NCI-H2107 treated with DMSO at 0.1 percent for 48 hours (cell line): Measurements from ENCODE around the gene CYP3A7.
"Not testable (repeated sequence)": the region's sequence is repeated elsewhere in the genome, so short reads cannot be mapped to it uniquely, and the experiment has no call there.

Experiments used
- DNase-seq: peaks from one replicate; lab custom pipeline; 2025; ENCODE audit not compliant: unreplicated experiment; lab: John Stamatoyannopoulos, UW

Gene CYP3A7

DNA sequence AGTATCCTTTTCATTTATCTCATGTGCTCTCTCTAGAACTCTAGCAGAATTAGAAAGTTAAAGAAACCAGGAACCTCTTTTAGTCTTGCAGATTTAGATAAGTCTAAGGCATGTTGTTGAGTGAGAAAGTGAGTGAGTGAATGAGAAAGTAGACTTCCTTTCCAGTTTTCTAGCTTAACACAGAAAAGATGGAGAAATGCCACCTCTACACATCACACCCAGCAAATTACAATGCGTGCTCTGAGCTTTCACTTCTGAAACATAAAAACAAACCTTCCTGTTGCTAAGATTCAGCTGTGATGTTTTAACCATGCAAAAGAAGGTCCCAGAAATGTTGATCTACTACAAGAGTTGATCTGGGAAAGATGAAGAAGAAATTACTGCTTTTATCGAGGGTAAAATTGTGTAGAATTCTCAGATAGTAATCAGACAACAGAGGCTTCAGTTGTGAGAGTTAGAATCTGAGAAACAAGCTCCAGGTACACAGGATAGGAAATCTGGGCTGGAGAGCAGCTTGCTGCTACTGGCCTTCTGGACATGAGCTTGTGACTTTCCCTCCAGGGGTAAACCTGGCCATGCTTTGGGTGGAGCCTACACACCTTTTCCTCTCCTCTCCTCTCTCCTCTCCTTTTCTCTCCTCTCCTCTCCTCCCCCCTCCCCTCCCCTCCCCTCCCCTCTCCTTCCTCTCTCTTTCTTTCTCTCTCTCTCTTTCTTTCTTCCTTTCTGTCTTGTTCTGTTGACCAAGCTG, 59.8 kb downstream of the CYP3A7 start:
- no peak for DNase-seq

DNA sequence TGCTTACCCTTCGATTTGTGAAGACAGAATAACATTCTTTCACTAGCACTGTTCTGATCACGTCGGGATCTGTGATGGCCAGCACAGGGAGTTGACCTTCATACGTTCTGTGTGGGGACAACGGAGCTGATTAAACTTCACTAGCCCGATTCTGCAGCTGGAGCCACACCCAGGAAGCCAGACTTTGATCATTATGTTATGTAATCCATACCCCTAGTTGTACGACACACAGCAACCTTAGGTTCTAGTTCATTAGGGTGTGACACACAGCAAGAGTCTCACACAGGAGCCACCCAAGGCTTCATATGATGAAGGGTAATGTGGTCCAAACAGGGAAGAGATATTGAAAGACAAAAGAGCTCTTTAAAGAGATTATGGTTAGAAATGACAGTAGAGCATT, 62.4 kb downstream of the CYP3A7 start:
- DNase-seq: no peak

DNA sequence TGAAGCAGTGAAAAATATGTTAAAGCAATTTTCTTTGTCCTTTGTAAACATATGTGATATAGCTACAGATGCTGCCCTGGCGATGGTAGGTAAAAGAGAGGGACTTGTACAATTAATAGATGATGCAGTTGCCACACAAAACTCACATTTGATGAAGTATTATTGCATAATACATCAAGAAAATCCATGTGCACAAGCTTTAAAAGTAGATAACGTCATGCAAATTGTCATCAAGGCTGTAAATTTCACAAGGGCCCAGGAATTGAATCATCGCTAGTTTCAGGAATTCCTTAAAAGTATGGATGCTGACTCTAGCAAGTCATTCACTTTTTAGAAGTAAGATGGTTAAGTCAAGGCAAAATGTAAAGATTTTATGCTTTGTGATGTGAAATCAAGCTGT, 65.2 kb downstream of the CYP3A7 start:
- DNase-seq: no peak

DNA sequence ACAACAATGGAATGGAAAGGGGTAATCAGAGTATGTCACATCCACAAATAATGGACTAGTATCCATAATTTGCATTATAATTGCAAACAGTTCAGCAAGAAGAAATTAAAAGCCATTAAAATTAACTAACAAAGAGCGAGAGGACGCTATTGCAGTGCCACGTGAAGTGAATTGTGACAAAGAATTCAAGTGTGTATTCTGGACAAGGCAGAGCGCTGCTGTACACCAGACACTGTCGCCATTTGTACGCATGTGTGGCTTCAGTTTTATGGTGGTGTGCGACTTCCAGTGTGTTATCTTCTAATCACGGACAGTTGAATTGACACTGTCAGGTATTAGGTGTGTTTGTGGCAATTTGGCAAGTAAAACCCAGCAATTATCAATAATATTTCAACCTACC, 66.5 kb downstream of the CYP3A7 start:
- DNase-seq: no peak

DNA sequence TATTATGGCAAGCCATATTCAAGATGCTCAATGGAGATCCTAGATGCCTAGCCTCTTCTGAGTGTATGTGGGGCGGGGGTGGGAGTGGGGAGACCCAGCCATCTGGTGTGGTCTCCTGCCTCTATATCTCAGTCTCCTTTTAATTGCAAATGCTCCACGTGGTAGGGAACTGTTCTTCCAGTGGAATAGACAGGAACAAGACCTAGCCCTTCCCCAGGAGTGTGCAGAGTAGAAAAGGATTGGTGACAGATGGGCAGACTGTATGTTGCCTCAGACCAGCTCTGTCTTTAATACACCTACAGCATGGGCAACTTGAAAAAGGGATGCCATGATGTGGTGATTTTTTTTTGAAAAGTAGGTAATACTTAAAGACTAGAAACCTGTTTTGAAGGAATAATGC, 67.8 kb downstream of the CYP3A7 start:
- no peak for DNase-seq

DNA sequence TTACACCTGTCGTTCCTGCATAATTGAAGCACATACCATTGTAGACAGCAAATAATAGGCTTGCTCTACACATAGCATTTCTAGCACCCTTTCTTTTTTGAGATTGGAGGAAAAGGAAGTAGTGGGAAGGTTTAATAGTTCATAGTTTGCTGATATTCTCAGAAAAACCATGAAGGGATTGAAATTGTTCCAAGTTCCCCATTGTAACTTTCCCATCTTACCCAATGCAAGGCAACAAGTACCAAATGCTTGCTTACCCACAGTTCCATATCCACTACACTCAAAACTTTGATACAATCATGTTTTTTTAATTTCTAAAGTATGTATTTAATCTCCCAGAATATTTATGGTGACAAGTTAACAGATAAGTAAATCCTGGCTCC, 69.0 kb downstream of the CYP3A7 start:
- DNase-seq: no peak

DNA sequence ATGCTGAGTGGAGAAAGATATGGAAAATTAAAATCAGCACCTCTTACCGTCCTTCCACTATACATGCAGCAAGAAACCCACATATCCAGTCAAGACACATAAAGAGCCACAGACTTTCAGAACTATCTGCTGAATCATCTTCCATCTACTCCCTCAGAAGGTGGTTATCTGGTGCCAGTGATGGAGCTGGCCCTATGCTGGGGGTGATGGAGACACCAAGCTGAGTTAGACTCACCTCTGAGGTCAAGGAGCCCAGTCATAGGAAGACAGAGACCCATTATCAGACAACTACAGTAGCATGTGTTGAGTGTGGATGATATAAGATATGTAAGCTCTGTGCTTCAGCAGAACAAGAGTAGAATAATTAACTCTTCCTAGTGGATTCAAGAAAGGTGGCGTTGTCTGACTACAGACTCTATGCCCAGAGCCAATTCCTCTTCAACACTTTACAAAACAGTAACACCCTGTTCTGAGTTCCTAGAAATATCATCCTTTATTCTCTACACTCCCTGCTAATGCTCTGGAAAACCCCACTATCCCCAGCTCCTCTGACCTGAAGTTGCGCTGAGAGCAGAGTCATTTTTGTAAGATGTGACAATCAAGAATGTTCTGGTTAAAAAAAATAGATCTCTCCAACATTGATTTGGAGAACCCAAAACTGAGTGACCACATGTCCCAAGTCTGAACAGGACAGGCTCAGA, 69.5 kb downstream of the CYP3A7 start:
- no peak for DNase-seq

DNA sequence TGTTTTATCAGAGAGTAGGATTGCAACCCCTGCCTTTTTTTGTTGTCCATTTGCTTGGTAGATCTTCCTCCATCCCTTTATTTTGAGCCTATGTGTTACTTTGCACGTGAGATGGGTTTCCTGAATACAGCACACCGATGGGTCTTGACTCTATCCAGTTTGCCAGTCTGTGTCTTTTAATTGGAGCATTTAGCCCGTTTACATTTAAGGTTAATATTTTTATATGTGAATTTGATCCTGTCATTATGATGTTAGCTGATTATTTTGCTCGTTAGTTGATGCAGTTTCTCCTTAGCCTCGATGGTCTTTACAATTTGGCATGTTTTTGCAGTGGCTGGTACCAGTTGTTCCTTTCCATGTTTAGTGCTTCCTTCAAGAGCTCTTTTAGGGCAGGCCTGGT, 77.1 kb downstream of the CYP3A7 start:
- DNase-seq: not testable (repeated sequence)
